Astrocyte of the spinal cord (primary cell): ENCODE data around the gene HNMT.

Experiments
- DNase-seq: peaks from one replicate; pipeline ENCODE4 v3.0.0; 2011; ENCODE audit warnings: low read depth, low spot score
- H3K4me3 ChIP-seq: 2 replicates; pipeline ENCODE4 v1.5.1; 2011; ENCODE audit warnings: low read depth, mild to moderate bottlenecking, low read length, moderate library complexity
- CTCF ChIP-seq: IDR thresholded peaks from 2 replicates; pipeline ENCODE4 v1.5.1; 2012; ENCODE audit warnings: low read depth, mild to moderate bottlenecking, low read length, inconsistent platforms
- in situ Hi-C: cut with HindIII; loops from 2 replicates; pipeline ENCODE4 v1.10.0; 2017; ENCODE audit warnings: low sequenced_read_pairs

The HNMT gene

GRCh38 chr2:138016351-138017087 is 52.2 kb downstream of the HNMT start:
- in situ Hi-C loops: no loop called here
- no peak for DNase-seq
- no peak overlapping the region for H3K4me3 ChIP-seq
- no peak for TF ChIP-seq CTCF

GRCh38 chr2:138017824-138018223 is 53.6 kb downstream of the HNMT start:
- no peak overlapping the region for H3K4me3 ChIP-seq
- no peak for TF ChIP-seq CTCF
- in situ Hi-C loops: no loop called here
- no peak for DNase-seq

- H3K4me3 ChIP-seq: no peak overlapping the region
- in situ Hi-C loops: no loop called here
- no peak for TF ChIP-seq CTCF
- DNase-seq: no peak
These were observed 54.8 kb downstream of the HNMT start for GRCh38 chr2:138018866-138019688.

GRCh38 chr2:138020432-138020831 is 56.2 kb downstream of the HNMT start:
- DNase-seq: no peak
- no peak overlapping the region for H3K4me3 ChIP-seq
- in situ Hi-C loops: no loop called here
- TF ChIP-seq CTCF: no peak

- in situ Hi-C loops: no loop called here
- no peak for DNase-seq
These were observed 56.9 kb downstream of the HNMT start for GRCh38 chr2:138021154-138021553.

GRCh38 chr2:138023298-138023697 is 59.0 kb downstream of the HNMT start:
- DNase-seq: no peak
- TF ChIP-seq CTCF: no peak
- in situ Hi-C loops: no loop called here
- no peak overlapping the region for H3K4me3 ChIP-seq

More at GRCh38 chr2:138021154-138021553, 56.9 kb downstream of the HNMT start:
- no peak overlapping the region for H3K4me3 ChIP-seq
- TF ChIP-seq CTCF: no peak
